Putamen (tissue), 1 donor: ENCODE measurements around the gene DCC.
A peak's percentile ranks its signal among the peaks of the same experiment; 100 is the strongest.

ENCODE experiments used
- DNase-seq: peaks from one replicate; pipeline ENCODE4 v3.0.0-alpha.2; 2016; ENCODE audit warnings: low spot score

The DCC gene

DNA sequence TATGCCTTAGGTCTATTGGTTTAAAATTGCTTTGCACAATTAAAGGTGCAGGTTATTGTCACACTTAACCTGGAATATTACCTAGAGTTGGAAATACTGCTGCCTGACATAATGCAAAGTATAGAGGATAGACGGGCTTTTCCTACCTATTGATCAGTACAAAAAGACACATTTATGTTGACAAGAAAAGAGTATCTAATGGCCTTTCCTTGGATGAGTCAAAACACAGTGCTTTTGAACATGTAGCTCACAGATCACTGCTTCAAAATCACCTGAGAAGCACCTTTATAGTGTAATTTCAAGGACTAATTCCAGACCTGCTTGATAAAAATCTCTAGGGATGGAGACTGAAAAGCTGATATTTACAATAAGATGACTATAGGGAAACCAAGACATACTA lies 262.8 kb downstream of the DCC start:
- DNase-seq: no peak

GRCh38 chr18:52605345-52605744 lies 265.3 kb downstream of the DCC start:
- DNase-seq: no peak

DNA sequence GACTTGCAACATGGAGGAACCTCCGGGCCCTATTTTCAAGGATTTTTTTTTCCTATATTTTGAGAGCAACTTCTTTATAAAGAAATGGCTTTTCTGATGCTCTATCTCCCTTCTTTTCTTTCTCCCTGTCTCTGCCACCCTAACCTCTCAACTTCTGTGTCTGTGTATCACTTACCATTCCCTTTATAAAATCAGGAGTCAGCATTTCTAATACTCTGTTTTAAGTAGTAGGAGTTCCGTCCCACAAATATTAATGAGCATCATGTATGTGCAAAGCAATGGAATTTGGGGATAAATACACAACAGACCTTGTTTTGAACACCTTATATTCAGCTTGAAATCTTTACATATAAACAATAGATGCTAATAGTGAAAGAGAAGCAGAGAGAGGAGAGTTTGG lies 268.0 kb downstream of the DCC start:
- no peak for DNase-seq

- DNase-seq: no peak
Observed at GRCh38 chr18:52610451-52611115, 270.6 kb downstream of the DCC start.

- DNase-seq: no peak
Observed at GRCh38 chr18:52612406-52612805, 272.4 kb downstream of the DCC start.

- no peak for DNase-seq
Observed at GRCh38 chr18:52615321-52615720, 275.3 kb downstream of the DCC start.

GRCh38 chr18:52615943-52616342 lies 275.9 kb downstream of the DCC start:
- DNase-seq: no peak

DNA sequence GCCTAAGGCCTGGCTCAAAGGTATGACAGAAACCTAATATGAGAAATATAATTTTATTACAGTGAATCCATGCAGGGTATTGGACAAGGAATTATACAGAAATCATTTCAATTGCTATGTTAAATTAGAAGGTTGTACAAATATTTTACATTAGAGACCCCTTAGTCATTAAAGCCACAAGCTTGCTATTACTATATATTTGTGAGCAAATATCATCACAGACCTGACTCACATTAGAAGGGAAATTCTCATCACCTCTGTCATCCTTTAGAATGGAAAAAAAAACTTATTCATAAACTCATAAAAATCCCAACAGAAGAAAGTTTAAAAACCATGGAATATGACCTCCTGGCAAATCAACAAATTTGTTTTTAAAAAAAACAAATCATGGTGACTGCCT lies 277.9 kb downstream of the DCC start:
- DNase-seq: no peak

DNA sequence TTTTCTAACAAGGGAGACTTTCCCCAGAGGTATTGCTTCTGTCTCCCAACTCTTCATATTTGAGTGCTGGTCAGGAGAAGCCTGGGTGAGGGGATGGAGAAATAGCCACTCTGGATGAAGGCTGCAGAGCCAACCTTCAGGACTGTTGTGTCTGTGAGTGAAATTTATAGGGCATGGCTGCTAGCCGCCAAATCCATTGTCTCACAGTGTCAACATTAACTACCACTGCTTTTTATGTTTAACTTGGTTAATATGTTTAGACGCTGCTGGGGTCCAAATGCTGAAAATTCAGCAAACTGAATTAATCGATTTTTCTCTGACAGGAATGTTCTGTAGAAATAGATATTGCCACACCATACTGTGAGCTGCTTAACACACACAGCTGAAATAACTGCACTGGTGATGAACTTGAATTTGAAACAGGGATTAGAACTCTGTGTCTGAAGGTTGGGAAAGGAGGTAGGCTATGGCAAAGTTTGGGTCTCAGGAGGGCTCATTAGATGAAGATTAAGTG lies 281.0 kb downstream of the DCC start:
- no peak for DNase-seq

- no peak for DNase-seq
Observed at GRCh38 chr18:52624702-52625101, 284.7 kb downstream of the DCC start.

DNA sequence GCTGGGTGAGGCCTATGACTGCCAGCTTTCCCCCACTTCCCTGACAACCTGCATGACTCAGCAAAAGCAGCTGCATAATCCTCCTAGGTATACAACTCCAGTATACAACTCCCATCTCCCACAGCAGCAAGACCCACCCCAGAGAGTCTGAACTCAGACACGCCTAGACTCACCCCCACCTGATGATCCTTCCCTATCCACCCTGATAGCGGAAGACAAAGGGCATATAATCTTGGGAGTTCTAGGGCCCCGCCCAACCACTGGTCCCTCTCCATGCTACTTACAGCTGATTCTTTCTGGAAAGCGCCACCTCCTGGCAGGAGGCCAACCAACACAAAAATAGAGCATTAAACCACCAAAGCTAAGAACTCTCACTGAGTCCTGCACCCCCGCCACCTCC lies 296.5 kb downstream of the DCC start:
- no peak for DNase-seq

GRCh38 chr18:52648201-52648600 lies 308.2 kb downstream of the DCC start:
- no peak for DNase-seq

- no peak for DNase-seq
Observed at GRCh38 chr18:52652391-52652790, 312.4 kb downstream of the DCC start.

- no peak for DNase-seq
Observed at GRCh38 chr18:52657043-52657805, 317.2 kb downstream of the DCC start.

DNA sequence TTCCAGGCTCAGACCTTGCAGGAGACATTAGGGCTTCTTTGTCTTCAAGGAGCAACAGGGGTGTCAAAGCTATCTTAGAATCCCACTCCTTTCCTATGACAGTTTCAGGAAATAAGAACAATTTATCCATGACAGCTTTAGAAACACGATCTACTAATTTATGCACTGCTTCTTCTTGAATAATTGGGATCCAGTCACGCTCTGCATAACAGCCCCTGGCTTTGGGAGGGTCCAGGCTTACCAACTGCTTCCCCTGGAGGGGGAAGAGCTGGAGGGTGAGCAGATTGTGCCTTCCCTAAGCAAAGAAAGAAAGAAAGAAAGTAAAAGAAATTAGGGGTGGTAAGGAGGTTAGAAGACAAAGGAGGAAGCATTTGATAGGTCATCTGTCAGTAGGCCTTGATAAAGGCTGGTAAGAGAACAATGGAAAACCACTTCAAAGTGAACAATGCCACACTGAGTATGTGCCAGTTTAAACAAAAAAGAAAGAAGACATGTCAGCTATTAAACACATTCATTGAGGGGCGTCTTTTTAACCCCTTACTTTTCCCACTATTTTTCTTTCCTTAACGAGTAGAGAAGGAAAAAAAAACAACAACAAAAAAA lies 327.6 kb downstream of the DCC start:
- DNase-seq: no peak

GRCh38 chr18:52670896-52671295 lies 330.9 kb downstream of the DCC start:
- DNase-seq: peak; percentile 14

DNA sequence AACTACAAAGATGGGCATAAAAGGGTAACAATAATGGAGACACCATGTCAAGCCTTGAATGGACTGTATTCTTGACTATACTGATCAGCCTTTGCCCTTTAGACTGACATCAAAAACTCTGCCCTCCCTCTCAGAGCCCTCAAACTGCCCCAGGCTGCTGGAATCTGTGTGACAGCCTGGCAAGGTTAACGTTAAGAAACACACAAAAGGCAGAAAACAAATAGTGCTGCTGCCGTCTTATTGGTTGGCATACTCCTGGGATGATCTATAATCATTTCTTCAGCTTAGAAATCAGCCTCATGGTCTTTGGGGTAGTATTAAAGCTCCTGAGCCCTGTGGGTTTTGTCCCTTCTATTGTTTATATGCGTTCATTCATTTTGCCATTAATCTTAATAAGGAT lies 338.0 kb downstream of the DCC start:
- no peak for DNase-seq

GRCh38 chr18:52678551-52678950 lies 338.6 kb downstream of the DCC start:
- no peak for DNase-seq

GRCh38 chr18:52679354-52679753 lies 339.4 kb downstream of the DCC start:
- DNase-seq: no peak

DNA sequence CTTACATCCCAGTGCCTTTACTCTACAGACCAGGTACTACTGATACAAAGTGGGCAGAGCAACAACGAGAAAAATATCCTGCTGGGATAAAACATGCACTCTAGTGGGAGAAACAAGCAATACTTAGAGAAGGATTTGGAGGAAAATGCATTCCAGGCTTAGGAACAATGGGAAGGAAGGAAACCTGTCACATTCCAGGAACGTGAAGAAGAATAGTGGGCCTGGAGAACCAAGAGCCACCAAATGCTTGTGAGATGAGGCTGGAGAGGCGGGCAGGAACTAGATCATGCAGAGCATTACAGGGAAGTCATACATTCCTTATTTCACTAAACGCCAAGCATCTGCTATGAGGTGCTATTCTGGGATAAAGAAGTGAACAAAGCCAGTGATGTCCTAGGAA lies 342.3 kb downstream of the DCC start:
- DNase-seq: no peak

DNA sequence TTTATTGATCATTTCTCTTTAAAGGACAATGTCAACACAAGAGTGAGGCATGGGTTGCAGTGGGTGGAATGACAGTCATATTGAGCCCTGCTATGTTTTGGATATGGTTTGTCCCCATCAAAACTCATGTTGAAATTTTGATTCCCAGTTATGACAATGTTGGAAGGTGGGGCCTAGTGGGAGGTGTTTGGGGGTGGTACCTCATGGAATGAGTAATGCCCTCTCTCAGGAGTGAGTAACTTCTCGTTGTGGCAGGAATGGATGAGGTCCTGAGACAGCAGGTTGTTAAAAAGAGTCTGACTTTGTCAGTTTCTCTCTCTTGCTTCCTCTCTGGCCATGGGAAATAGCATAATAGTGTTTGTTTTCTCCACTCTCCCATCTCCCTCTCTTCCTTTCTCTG lies 345.3 kb downstream of the DCC start:
- DNase-seq: no peak

GRCh38 chr18:52691841-52692240 lies 351.8 kb downstream of the DCC start:
- no peak for DNase-seq

GRCh38 chr18:52694804-52695203 lies 354.8 kb downstream of the DCC start:
- DNase-seq: peak; percentile 77
